Fibroblast of skin of scalp (primary cell): Measurements from ENCODE around the gene OPCML.

Source experiments
- DNase-seq: peaks from one replicate; pipeline ENCODE4 v3.0.0-alpha.2; 2013

OPCML gene

DNA sequence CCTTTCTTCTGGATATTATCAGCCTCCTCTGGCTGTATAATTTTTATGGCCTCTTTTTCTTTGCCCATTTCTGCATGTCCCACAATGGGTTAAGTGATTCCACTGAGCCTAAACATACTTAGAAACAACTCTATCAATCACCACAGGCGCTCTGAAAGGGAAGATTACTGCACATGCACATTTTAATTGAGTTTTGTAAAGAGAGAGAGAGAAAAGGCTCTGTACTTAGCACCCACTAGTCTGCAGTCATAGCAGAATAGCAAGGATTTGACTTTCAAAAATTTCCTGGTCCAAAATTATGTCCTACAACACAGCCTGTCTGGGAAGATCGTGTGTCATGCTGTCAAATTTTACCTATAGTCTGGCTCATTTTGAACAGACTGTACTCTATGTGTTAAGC, 758.5 kb downstream of the OPCML start:
- DNase-seq: no peak

DNA sequence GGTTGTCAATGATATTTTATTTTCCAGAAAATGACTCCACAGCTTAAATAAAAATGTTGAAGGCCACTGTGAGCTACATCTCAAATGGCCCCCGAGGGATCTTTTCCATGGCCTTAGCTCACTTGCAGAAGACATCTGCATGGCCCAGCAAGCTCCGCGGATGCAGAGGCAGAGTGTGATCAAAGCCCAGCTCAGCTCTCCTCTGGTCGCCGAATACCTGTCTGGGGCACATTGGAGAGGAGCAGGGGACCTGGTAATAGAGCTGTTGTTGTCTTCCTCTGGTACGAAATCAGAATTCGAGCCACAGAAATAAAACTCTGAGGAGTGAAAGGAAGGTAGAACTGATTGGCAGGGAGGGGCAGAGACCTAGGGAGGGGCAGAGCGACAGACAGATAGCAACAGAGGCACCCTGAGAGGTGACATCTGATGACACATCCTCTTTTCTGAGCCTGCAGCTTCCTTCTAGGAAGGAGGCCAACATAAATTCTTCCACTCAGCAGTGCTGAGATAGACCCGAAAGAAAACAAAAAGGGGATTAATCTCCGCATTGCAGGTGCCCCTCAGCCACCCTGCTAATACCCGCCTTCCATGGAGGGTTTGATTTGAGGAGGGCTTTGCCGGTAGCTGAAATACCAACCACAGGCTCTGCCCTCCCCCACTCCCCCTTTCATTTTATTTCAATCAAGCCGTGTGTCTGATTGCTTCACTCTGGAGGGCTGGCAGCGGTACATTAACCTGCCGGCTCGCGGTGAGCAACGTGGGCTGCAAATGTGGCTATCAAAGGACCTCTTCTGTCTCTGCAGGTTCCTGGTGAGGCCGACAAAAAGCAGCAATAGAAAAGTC, 759.4 kb downstream of the OPCML start:
- peak; percentile 11 for DNase-seq

DNA sequence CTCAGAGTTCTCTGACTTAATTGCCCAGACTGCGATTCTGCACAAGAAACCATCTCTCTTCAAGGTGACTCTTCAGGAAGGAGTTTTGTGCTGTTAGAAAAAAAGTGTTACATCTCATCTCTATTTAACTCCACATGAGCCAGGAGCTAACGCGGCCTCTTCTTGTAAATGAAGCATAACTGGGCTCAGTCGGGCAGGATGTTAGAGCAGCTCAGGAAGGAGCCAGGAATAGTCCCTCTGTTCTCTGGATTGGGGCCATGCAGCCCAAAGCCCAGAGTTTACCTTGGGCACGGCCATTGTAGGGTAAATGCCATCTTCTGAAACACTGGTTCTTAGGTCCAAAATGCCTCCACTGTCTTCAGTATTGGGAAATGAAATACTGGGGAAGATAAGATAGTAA, 760.6 kb downstream of the OPCML start:
- DNase-seq: no peak

DNA sequence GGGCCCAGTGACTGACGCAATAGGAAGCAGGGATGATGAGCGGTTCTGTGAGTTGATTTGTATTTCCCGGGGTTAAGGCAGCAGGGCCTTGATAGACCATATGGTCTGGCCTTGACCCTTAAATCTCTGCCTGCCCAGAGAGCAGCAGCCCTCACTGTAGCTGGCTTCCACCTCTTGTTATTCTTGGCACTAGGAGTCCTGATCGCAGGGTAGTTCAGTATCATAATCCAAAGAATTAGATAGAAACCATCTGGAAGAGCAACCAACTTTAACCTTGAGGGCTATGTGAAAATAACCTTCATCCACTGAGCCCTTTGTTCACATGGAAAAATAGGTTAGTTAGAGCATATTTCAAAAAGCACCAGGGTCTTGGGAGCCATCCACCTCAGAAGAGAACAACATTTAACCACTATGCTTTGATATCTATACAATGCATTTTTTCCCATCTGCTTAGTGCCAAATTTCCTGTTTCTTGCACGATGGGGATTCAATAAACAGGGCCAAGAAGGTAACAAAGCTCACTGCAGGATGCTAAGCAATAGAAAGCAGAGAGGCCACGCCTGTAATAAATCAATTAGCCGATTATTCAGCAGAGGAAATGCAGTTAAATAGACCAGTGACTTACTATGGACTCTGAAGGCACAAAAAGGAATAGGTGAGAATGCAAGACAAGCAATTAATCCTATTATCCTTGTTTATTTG, 761.3 kb downstream of the OPCML start:
- peak; percentile 6 for DNase-seq

DNA sequence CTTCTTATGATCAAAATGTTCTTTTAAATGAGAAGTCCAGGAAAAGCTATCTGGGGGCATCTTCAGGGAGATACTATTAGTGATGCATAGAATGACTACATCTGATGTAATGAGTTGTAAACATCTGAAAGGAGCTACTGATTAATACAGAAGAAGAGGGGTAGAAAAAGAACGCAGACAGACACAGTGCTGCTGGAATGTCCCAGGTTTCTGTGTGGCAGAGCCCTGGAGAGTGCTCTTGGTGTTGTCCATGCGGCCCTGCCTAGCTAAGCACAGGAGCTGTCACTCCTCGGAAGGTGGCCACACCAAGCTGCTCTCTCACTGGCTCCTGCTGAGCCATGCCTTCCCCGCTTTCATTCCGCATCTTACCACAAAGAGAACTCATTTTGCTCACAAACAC, 768.8 kb downstream of the OPCML start:
- no peak for DNase-seq

DNA sequence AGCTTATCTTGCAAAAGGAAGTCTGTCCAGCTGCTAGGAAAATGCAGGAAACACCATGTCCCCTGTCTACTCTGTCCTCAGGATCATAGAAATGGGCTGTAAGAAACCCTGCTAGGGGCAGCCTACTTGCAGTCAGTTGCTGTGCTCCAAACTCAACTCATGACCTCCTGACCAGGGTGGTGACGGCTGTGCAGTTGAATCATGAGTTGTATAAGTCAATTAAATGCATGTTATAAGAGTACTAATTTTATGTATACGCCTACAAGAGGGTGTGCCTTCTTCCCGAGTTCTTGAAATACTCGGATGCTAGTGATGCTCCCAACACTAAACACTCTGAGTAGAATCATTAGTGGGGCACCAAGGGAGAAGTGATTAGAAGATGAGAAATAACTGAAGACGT, 776.4 kb downstream of the OPCML start:
- DNase-seq: no peak

DNA sequence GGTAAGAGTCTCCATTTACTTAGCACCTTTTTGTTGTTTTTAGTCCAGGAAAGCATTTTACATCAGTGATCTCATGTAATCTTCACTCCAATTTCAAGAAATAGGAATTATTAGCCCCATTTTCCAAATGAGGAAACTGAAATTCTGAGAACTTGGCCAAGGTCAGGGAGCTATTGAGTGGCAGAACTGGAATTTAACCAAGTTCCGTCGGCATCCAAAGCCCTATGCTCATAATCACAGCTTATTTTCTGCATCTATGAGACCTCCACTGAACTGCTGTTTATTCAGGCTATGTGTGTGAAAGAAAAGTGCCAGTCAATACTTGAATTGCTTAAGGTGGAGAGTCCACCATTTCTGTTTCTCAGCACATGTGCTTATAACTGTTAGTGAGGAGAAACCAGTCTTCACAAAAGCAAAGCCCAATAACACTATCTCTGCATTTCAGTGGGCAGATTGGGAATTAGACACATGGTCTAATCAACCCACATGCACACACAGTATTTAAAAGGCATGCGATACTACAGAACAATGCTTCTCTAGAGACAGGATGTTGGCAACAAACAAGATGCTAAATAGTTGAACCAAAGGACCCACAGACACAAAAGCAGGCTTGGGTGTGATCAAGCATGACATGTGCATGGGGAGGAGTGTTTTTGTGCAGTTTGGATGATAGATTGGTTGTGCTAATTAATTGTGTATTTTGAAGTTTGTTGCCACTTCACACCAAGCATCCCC, 780.6 kb downstream of the OPCML start:
- no peak for DNase-seq

DNA sequence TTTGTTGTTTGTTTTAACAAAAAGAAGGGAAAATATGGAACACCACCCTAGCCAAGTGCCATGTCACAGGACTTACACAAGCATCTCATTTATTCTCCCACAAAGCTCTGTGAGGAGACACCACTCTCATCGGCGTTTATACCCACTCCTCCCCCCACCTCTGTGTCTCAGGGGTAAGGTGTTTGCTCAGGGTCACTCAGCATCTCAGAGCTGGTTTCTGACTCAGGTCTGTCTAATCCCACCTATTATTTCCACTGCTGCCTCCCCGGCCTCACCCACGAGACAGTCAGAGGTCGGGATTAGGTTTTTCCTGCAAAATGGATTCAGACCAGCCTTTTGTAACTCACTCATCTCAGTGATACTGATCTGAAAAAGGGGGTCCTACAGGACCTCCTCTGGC, 786.0 kb downstream of the OPCML start:
- DNase-seq: no peak

DNA sequence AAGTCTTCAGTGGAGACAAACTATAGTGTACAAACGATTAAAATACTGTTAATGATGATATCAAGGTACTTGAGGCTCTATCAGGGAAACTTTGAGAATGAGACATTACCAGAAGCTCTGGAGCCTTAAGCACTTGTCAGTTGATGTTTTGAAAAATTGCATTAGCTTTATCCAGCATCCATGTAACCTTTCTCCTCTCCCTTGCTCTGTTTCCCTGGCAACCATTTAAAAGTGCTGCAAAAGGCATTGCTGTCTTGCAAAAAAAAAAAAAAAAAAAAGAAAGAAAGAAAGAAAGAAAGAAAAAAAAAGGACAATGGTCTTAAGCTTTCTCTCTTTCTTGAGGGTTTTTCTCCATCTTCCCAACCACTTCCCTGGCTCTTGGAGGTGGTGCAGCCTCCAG, 787.0 kb downstream of the OPCML start:
- peak; percentile 2 for DNase-seq

DNA sequence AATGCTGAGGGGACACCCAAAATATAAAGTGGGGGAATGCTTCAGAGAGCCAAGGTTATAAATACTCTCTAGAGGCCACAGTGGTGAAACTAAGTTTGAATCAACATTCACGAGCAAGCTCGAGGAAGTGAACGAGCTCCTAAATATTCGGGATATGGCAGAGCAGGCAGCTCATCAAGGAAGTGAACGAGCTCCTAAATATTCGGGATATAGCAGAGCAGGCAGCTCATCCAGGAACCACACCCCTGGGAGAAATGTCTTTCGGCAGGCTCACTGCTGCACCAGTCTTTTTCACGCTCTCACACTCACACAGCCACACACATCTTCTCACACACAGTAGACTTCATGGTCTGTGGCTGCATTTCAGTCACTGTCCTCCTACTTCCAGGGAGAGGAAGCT, 787.5 kb downstream of the OPCML start:
- peak; percentile 87 for DNase-seq

DNA sequence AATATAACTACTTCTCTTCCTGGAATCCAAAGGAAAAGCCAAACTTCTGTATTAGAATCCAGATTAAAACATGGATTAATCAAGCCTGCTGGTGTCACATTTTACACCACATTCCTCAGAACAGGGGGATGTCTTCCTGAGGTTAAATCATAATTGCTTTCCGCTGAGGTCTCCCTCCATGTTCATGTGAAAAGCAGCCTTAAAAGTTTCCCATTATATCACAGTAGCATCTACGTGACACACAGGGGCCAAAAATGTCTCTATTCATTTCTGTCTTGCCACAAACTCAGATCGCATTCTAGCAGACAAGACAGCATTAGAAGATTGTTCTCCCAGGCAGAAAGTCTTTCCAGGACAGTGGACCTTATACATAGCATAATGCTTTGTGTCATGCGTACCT, 788.7 kb downstream of the OPCML start:
- DNase-seq: peak; percentile 67

DNA sequence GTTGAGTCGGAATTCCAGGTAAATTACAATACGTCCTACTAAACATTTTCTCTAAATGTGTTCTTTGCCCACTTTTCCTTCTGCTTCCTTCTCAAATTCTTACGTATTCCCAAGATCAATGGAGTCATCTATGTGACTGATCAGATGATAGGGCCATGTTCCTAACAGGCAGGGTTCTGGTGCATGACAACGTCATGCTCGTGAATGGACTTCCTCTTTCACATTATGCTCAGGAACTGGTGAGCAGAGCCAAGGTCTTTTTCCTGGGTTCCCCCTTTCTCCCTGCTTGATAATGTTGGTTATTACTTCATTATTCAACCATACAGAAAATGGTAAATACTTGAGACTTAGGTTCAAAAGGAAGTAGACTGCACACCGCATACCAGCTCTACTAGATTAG, 789.4 kb downstream of the OPCML start:
- DNase-seq: no peak

DNA sequence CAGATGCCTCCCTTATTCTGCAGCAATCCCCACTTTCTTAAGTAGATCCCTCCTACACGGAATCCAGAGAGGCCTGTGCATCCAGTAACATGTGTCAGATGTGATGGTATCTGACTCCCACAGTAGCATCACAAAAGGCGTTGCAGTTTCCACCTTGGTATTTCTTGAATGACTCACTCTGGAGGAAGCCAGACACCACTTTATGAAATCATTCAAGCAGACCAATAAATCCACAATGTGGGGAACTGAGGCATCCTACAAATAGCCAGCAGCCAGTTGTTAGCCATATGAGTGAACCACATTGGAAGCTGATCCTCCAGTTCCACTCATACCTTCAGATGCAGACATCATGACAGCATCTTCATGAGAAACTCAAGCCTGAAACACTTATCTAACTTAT, 798.1 kb downstream of the OPCML start:
- DNase-seq: peak; percentile 95

DNA sequence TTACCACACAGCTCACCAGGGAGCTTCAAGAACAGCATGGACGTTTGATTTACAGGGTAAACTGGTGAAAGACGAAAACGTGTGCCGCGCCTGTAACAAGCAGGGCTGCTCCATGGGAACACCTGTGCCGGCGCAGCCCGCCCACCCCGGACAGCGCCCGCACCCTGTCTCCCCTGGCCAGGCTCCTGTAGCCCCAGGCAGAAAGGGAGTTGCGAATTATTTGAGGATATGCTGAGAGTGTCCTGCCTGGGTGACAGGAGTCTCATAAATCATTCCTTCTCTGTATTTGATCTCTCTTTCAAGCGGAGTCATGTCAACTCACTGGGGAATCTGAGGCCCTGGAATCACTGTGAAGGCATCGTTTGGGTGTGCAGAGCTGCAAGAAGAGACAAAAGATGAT, 804.3 kb downstream of the OPCML start:
- no peak for DNase-seq

DNA sequence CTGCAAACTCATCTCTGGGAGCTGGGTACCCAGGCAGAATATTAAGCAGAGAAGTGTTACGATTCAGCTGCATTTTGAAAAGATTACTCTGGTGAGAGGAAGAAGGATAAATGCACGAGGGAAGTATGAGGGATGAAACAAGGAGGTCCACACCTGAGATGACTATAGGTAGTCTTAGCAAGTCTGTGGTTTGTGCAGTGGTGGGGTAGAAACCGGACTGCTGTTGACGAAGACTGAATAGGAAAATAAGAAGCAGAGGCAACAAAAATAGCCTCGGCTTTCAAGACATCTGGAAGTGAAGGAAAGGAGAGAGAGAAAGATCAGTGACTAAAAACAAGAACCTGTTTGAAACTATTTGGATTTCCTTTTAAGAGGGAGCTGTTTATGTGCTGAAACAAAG, 810.8 kb downstream of the OPCML start:
- DNase-seq: no peak

DNA sequence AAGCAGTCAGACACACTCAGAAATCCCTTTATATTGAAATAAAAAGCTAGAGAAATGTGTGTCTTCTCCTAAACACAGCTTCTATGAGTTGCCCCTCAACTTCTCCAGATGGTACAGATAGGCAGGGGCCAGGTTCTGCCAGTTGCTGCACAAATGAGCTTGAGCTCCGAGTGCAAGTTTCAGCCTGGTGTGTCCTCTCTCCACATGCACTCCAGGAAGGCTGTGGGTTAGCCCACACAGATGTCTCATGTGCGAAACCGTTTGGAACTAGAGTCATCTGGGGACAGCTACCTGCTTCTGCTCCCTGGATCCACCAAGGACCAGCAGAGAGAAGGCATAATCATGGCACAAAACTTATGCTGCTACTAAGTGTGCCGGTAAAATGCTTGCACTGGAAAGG, 812.6 kb downstream of the OPCML start:
- no peak for DNase-seq

DNA sequence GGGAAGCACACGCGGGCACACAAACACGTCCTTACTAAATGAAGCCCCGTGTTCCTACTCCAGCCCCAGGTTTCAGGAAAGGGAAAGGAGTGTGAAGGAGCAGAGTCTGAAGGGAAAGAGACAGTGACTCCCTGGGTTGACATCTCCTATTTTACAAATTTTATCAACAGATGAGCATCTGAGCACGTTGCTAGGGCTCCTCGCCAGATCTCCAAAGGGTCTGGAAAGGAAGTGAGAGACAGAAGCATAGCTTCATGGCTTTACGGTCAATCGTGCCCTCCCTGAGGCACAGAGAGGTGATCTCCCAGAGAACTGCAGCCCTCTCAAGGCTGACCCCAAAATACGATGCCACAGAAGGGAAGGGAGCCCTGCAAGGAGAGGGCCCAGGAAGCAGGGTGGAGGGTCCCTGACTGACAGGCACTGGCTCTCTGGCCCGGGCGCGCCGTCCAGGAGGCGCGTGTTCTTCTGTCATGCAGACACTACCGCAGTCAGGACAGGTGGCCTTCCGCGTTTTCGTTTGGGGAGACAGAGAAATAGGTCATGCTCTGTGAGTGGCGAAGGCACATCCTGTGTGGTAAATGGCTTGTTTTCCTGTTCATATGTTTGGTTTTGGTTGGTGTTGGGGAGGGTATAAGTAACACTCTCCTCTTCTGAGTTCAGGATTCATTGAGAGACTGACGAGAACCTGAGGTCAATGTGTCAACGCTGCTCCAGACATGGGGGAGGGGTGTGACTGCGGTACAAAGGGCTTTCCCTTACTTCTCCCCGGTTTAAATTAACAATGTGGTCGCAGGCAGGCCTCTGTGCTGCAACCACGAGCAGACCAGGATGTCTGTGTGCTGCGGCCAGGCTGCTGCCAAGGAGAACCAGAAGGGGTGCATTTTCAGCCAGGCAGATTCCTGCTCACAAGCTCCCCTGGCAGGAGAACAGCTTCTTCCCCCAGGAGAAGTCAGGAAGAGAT, 813.3 kb downstream of the OPCML start:
- peak; percentile 66 for DNase-seq

DNA sequence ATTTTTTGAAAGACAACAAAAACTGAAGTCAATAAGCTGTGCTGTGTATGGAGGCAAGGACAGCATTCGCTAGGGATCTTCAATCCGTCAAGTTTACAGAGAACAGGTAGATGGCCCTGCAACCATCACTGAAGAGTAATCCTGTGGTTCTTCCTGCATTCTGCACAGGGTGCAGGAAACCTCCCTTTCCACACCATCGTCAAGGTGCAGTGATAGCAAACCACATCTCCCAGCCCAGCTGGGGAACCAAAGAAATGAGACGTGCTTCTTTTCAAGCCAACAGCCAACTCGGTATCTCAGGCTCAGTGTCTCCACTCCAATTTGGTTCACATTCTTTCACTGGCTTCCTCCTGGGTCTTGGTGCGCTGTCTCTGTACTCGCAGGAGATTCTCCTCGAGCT, 814.5 kb downstream of the OPCML start:
- no peak for DNase-seq

DNA sequence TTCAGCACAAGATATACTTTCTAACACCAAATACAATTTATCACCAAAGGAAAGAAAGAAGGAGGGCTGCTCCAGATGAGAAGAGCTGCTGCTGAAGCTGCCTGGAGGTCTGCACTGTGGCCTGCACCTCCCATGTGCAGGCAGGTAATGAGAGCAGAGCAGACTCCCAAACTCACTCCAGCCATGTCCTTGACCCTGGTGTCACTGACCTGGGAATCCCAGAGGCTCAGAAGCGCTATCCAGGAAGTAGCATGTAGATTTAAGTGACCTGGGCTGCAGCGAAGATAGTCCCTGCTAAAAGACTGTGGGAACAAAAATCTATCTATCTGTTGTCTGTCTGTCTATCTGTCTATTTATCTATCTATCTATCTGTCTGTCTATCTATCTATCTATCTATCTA, 816.3 kb downstream of the OPCML start:
- no peak for DNase-seq

DNA sequence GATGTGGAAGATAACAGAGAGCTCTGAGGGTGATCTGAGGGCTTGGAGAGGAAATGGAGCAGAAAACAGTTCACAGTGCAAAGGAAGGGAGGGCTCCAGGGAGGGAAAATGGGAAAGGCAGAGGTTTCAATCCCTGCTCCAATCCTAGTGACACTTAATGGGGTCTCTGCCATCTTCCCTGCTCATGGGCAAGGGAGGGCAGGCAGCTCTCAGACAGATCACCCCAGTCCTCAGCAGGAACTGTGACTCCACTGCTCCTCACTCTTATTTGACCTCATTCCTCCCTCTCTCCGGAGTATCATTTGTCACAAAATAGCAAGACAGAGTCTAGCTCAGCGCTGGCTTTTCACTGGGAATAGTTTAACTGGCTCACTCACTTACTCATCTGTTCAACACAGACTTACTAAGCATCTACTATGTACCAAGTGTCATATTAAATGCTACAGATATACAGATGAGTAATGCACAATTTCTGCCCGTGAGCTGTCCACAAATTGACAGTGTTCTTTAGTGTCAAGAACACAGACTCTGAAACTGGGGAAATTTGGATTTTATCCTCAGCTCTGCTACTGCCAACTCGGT, 817.4 kb downstream of the OPCML start:
- peak; percentile 26 for DNase-seq

DNA sequence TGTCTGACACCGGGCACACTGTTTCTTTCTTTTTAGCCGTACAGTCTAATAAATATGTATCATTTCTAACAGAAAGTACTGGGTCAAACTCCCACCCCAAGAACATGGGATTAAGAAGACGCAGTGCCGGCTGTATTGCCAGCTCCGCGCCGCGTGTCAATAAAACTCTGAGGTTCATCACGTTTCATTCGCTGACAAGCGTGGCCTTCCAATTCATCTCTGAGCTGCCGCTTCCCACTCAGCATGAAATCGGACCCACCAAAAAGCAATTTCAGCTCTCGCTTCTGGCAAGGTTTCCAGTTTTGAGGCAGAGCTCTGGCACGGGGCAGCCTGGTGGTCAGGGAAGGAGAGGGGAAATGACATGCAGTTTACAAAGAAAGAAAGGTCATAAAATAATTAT, 819.8 kb downstream of the OPCML start:
- DNase-seq: peak; percentile 5

DNA sequence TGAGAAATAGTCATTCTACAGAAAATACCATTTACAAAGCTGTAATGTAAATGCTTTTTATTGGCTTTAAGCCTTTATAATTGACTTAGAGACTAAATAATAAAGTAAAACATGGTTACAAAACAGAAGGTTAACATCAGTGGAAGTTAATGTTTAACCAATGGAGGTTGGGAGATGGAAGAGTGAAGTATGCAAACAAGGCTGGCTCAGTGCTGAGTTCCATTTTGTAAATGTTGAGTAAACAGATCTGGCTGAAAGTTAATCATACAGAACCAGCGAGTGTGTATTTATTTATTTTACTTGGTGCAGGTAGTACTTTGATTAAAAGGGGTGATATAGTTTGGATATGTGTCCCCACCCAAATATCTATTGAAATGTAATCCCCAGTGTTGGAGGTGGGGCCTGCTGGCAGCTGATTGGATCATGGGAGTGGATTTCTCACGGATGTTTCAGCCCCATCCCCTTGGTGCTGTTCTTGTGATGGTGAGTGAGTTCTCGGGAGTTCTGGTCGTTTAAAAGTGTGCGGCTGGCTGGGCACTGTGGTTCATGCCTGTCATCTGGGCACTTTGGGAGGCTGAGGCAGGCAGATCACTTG, 827.4 kb downstream of the OPCML start:
- no peak for DNase-seq
